ENCODE data around the gene ERLEC1.

ERLEC1 gene

DNA sequence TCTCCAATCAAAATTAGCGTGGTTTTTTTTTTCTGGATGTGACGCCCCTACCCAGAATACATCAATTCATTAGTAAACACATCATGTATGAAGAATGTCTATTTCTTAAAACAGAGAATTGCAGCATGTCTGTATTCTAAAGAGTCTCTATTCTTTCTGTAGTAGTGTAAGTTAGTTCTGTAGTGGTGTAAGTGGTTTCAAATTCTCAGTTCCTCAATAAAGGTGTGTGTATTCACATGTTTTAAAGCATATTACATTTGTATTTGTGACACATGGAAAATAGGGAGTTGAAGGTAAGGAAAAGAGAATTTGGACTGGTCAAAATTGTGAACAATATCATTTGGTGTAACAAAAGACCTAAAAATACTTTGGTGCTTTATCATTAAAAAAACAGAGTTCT, 80.9 kb downstream of the ERLEC1 start:
- Histone ChIP-seq H3K79me2 (ENCODE audit: insufficient read depth, low read length) (no peaks in the 10 kb centered on the region), H3K9me2 (replicated peaks; ENCODE audit: low read depth, low read length) (no peaks in the 10 kb centered on the region), H3K4me3 (ENCODE audit: low read length, poor library complexity, severe bottlenecking) (no peak overlapping the region), H3F3A (ENCODE audit: low read depth) (no peaks in the 10 kb centered on the region), H3K4me2 (ENCODE audit: low read depth, low read length, poor library complexity, severe bottlenecking) (no peak overlapping the region), H3K27me3 (ENCODE audit: insufficient read depth, low read length, poor library complexity, severe bottlenecking) (no peaks in the 10 kb centered on the region), H3K36me3 (ENCODE audit: insufficient read depth, low read length) (peaks cover 47% of the 10 kb centered on the region; the same call in 1 of the 2 replicates), H3K9ac (ENCODE audit: low read depth, low read length, poor library complexity, severe bottlenecking) (no peak overlapping the region), H4K20me1 (ENCODE audit: insufficient read depth, low read length, poor library complexity, severe bottlenecking) (no peaks in the 10 kb centered on the region), H3K9me3 (ENCODE audit: insufficient read depth, low read depth, low read length) (no peaks in the 10 kb centered on the region), H3K4me1 (ENCODE audit: insufficient read depth, low read length, poor library complexity, severe bottlenecking) (no peaks in the 10 kb centered on the region), H2AFZ (ENCODE audit: low read length) (no peak overlapping the region)
- TF ChIP-seq, protein P1, sequence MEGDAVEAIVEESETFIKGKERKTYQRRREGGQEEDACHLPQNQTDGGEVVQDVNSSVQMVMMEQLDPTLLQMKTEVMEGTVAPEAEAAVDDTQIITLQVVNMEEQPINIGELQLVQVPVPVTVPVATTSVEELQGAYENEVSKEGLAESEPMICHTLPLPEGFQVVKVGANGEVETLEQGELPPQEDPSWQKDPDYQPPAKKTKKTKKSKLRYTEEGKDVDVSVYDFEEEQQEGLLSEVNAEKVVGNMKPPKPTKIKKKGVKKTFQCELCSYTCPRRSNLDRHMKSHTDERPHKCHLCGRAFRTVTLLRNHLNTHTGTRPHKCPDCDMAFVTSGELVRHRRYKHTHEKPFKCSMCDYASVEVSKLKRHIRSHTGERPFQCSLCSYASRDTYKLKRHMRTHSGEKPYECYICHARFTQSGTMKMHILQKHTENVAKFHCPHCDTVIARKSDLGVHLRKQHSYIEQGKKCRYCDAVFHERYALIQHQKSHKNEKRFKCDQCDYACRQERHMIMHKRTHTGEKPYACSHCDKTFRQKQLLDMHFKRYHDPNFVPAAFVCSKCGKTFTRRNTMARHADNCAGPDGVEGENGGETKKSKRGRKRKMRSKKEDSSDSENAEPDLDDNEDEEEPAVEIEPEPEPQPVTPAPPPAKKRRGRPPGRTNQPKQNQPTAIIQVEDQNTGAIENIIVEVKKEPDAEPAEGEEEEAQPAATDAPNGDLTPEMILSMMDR (conservative IDR thresholded peaks at IDR 0.05; ENCODE audit: low read length) = no peak
- no peak for TF ChIP-seq EZH2phosphoT487 (IDR thresholded peaks at IDR 0.05; ENCODE audit: borderline replicate concordance)

Data from Loucy (cell line).